ENCODE results near the gene VPS50.
A peak's percentile ranks its signal among the peaks of the same experiment; 100 is the strongest.

Gene VPS50

DNA sequence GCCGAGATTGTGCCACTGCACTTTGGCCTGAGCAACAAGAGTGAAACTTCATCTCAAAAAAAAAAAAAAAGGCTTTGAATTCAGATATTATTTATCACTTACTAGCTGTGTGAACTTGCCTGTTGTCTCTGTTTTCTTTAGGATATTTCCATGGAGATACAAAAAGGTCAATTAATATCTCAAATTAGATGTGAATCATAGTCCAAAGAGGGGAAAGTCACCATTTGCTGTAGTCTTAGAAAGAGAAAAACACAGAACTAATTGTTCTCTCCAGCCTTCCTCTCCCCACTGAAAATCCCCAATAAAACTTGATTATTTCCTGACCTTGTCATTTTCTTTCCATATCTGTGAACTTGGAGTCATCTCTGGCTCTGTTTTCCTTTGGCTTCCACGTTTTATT, 27.1 kb upstream of the VPS50 start:
- no peak overlapping the region for H3K4me3 ChIP-seq (ENCODE audit: low read depth in 1 of 5, low read length in 5 of 5)
- no peaks in the 10 kb centered on the region for H3K9me3 ChIP-seq (ENCODE audit: control insufficient read depth in 5 of 5, low read length in 5 of 5)
- H3K9ac ChIP-seq (ENCODE audit: low read length in 5 of 5), result no peak overlapping the region
- no peaks in the 10 kb centered on the region for H3K27me3 ChIP-seq (ENCODE audit: control insufficient read depth in 5 of 5, insufficient read depth in 4 of 5, low read length in 5 of 5)
- no peaks in the 10 kb centered on the region for H3K36me3 ChIP-seq (ENCODE audit: control insufficient read depth in 5 of 5, insufficient read depth in 5 of 5, low read length in 5 of 5)
- no peaks in the 10 kb centered on the region for H3K4me1 ChIP-seq (ENCODE audit: control insufficient read depth in 5 of 5, insufficient read depth in 5 of 5, low read length in 5 of 5)
- H3K27ac ChIP-seq (ENCODE audit: low read depth, low read length), result no peak overlapping the region

GRCh38 chr7:93211228-93211818, 20.8 kb upstream of the VPS50 start:
- H3K27me3 ChIP-seq (ENCODE audit: control insufficient read depth in 5 of 5, insufficient read depth in 4 of 5, low read length in 5 of 5), result no peaks in the 10 kb centered on the region
- no peaks in the 10 kb centered on the region for H3K36me3 ChIP-seq (ENCODE audit: control insufficient read depth in 5 of 5, insufficient read depth in 5 of 5, low read length in 5 of 5)
- no peak overlapping the region for H3K9ac ChIP-seq (ENCODE audit: low read length in 5 of 5)
- no peaks in the 10 kb centered on the region for H3K4me1 ChIP-seq (ENCODE audit: control insufficient read depth in 5 of 5, insufficient read depth in 5 of 5, low read length in 5 of 5)
- H3K9me3 ChIP-seq (ENCODE audit: control insufficient read depth in 5 of 5, low read length in 5 of 5), result no peaks in the 10 kb centered on the region
- H3K4me3 ChIP-seq (ENCODE audit: low read depth in 1 of 5, low read length in 5 of 5), result no peak overlapping the region
- H3K27ac ChIP-seq (ENCODE audit: low read depth, low read length), result no peak overlapping the region

DNA sequence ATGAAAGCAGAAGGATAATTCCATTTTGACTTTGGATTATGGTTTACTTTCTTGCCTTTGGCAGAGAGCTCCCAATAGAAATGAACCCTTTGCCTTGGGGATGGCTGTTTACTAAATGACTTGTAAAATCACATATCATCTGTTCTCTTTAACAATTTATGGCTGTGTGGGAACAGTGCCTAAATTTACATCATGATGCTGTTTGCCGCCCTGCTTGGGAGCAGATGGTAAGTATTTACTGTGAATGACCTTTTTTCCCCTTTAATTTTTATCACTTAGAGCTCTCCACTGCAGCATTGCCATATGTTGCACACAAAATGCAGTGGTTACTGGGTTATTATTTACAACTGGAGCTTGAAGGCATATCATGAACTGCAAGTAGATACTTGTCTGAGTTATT, 19.3 kb upstream of the VPS50 start:
- Histone ChIP-seq H3K9ac (ENCODE audit: low read length in 5 of 5) (no peak overlapping the region), H3K27ac (ENCODE audit: low read depth, low read length) (no peak overlapping the region), H3K9me3 (ENCODE audit: control insufficient read depth in 5 of 5, low read length in 5 of 5) (no peaks in the 10 kb centered on the region)

DNA sequence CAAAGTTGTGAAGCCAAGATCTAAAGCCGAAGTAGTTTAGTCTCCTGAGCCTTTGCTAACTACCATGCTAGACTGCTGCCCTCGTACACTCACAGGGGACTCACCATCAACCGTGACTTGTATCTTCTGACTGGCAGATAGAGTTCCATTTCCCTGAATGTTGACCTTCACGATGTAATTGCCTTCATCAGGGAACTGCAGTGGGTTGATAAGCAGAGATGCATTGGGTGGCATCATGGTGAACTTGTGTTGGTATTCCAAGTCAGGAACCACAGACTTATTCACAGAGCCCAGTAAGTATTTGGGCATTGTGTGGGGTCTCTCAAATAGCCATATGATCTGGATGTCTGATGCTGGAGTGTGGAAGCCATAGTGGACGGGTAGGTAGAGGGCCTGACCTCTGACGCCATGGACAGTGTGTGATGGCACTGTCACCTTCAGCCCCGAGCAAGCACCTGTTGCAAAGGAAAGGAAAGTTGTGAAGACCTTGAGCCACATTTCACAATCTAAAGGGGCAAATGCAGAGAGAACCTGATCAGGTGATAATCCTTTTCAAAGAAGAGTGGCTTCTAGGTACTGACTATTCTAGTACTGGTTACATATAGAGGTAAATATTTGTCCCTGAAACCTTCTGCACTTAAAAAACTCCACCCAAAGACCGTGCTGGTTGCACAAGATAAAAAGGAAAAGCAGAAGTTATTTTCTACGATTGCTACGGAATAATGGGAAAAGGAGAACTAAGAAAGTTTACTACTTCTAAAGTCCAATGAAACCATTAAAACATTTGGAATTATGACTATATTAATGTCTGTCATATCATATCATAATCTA, 13.0 kb upstream of the VPS50 start:
- H3K9me3 ChIP-seq (ENCODE audit: control insufficient read depth in 5 of 5, low read length in 5 of 5), result no peaks in the 10 kb centered on the region
- no peak overlapping the region for H3K27ac ChIP-seq (ENCODE audit: low read depth, low read length)
- H3K4me1 ChIP-seq (ENCODE audit: control insufficient read depth in 5 of 5, insufficient read depth in 5 of 5, low read length in 5 of 5), result no peaks in the 10 kb centered on the region
- H3K9ac ChIP-seq (ENCODE audit: low read length in 5 of 5), result no peak overlapping the region
- no peaks in the 10 kb centered on the region for H3K27me3 ChIP-seq (ENCODE audit: control insufficient read depth in 5 of 5, insufficient read depth in 4 of 5, low read length in 5 of 5)
- no peaks in the 10 kb centered on the region for H3K36me3 ChIP-seq (ENCODE audit: control insufficient read depth in 5 of 5, insufficient read depth in 5 of 5, low read length in 5 of 5)
- H3K4me3 ChIP-seq (ENCODE audit: low read depth in 1 of 5, low read length in 5 of 5), result no peak overlapping the region

More for the DNA sequence above, 19.3 kb upstream of the VPS50 start:
- Histone ChIP-seq H3K4me3 (ENCODE audit: low read depth in 1 of 5, low read length in 5 of 5) (no peak overlapping the region), H3K4me1 (ENCODE audit: control insufficient read depth in 5 of 5, insufficient read depth in 5 of 5, low read length in 5 of 5) (no peaks in the 10 kb centered on the region), H3K27me3 (ENCODE audit: control insufficient read depth in 5 of 5, insufficient read depth in 4 of 5, low read length in 5 of 5) (no peaks in the 10 kb centered on the region), H3K36me3 (ENCODE audit: control insufficient read depth in 5 of 5, insufficient read depth in 5 of 5, low read length in 5 of 5) (no peaks in the 10 kb centered on the region)

DNA sequence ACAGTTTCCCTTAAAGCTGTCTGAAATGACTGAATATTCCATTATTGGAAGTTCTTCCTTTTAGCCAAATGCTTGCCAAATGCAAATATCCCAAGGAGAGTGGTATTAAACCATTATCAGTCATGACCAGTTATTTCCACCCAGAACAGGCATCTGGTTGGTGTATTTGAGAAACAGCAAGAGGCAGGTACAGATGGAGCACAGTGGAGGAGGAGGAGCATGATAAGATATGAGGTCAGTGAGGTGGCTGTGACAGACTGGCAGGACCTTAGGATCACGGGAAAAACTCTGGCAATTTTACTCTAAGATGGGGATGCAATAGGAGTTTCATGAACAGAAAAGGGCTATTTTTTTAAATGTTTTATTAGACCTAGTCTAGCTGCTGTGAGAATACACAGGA, 12.3 kb upstream of the VPS50 start:
- no peak overlapping the region for H3K27ac ChIP-seq (ENCODE audit: low read depth, low read length)
- no peaks in the 10 kb centered on the region for H3K27me3 ChIP-seq (ENCODE audit: control insufficient read depth in 5 of 5, insufficient read depth in 4 of 5, low read length in 5 of 5)

DNA sequence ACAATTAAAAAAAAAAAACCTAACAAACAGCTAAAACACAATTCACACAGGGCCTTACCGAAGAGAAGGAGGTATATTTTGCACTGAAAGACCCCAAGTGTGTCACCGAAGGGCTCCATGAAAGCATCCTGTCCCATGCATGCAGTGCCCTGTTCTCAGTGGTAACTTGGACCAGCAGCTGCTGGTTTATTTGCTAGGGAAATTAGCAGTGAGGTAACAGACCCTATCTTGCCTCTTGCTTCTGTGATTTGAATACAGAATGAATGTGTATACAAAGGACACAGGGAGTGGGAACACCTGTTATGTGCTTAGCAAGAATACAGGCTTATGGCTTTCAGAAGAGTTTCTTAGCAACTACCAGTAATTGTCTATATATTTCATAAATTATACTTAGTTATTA, 5.9 kb upstream of the VPS50 start, which contains the start of gene HEPACAM2:
Gene HEPACAM2 (minus strand): TSS at position 160 of the 400 bp plus-strand sequence.
- Histone ChIP-seq H3K4me3 (ENCODE audit: low read depth in 1 of 5, low read length in 5 of 5) (no peak within 1 kb of the TSS), H3K9me3 (ENCODE audit: control insufficient read depth in 5 of 5, low read length in 5 of 5) (no peaks in the 10 kb centered on the region), H3K9ac (ENCODE audit: low read length in 5 of 5) (no peak within 1 kb of the TSS), H3K4me1 (ENCODE audit: control insufficient read depth in 5 of 5, insufficient read depth in 5 of 5, low read length in 5 of 5) (peaks cover 0 to 4% (median 2%) of the 10 kb centered on the region in 5 donors), H3K27ac (ENCODE audit: low read depth, low read length) (no peak within 1 kb of the TSS), H3K36me3 (ENCODE audit: control insufficient read depth in 5 of 5, insufficient read depth in 5 of 5, low read length in 5 of 5) (no peaks in the 10 kb centered on the region), H3K27me3 (ENCODE audit: control insufficient read depth in 5 of 5, insufficient read depth in 4 of 5, low read length in 5 of 5) (no peaks in the 10 kb centered on the region)

More for the DNA sequence above, 12.3 kb upstream of the VPS50 start:
- H3K4me1 ChIP-seq (ENCODE audit: control insufficient read depth in 5 of 5, insufficient read depth in 5 of 5, low read length in 5 of 5), result no peaks in the 10 kb centered on the region
- no peaks in the 10 kb centered on the region for H3K36me3 ChIP-seq (ENCODE audit: control insufficient read depth in 5 of 5, insufficient read depth in 5 of 5, low read length in 5 of 5)
- no peaks in the 10 kb centered on the region for H3K9me3 ChIP-seq (ENCODE audit: control insufficient read depth in 5 of 5, low read length in 5 of 5)
- H3K4me3 ChIP-seq (ENCODE audit: low read depth in 1 of 5, low read length in 5 of 5), result no peak overlapping the region
- H3K9ac ChIP-seq (ENCODE audit: low read length in 5 of 5), result no peak overlapping the region

- H3K27ac ChIP-seq (ENCODE audit: low read depth, low read length), result no peak overlapping the region
Measured at GRCh38 chr7:93228302-93228701, 3.9 kb upstream of the VPS50 start.

DNA sequence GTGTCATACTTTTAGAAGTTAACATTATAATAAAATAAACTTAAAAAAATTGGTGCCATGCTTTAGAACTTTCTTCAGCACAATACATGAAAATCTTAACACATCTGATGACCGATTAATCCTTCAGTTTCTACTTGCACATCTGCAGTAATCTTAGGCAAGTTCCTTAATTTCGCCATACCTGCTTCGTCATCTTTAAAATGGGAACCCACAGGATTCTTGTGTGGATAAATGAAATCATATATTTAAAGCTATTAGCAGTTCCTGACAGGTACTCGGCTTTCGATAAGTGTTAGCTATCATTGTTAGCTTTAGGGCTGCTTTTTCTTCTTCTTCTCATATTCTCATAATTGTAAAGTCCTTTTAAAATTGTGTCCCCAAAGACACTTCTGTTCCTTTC, 907 bp upstream of the VPS50 start:
- H3K36me3 ChIP-seq (ENCODE audit: control insufficient read depth in 5 of 5, insufficient read depth in 5 of 5, low read length in 5 of 5), result no peaks in the 10 kb centered on the region
- no peak overlapping the region for H3K27ac ChIP-seq (ENCODE audit: low read depth, low read length)
- H3K4me3 ChIP-seq (ENCODE audit: low read depth in 1 of 5, low read length in 5 of 5), result peak overlapping the region; percentile 91 to 100 (median 95)
- no peaks in the 10 kb centered on the region for H3K27me3 ChIP-seq (ENCODE audit: control insufficient read depth in 5 of 5, insufficient read depth in 4 of 5, low read length in 5 of 5)
- peaks cover 0 to 22% (median 16%) of the 10 kb centered on the region in 5 donors for H3K4me1 ChIP-seq (ENCODE audit: control insufficient read depth in 5 of 5, insufficient read depth in 5 of 5, low read length in 5 of 5)
- H3K9ac ChIP-seq (ENCODE audit: low read length in 5 of 5), result peak overlapping the region in 3 of 5 donors; percentile 90 to 95 (median 92)
- no peaks in the 10 kb centered on the region for H3K9me3 ChIP-seq (ENCODE audit: control insufficient read depth in 5 of 5, low read length in 5 of 5)

More at GRCh38 chr7:93228302-93228701, 3.9 kb upstream of the VPS50 start:
- H3K4me1 ChIP-seq (ENCODE audit: control insufficient read depth in 5 of 5, insufficient read depth in 5 of 5, low read length in 5 of 5), result peaks cover 0 to 17% (median 16%) of the 10 kb centered on the region in 5 donors
- H3K36me3 ChIP-seq (ENCODE audit: control insufficient read depth in 5 of 5, insufficient read depth in 5 of 5, low read length in 5 of 5), result no peaks in the 10 kb centered on the region
- no peaks in the 10 kb centered on the region for H3K27me3 ChIP-seq (ENCODE audit: control insufficient read depth in 5 of 5, insufficient read depth in 4 of 5, low read length in 5 of 5)
- no peak overlapping the region for H3K4me3 ChIP-seq (ENCODE audit: low read depth in 1 of 5, low read length in 5 of 5)
- H3K9ac ChIP-seq (ENCODE audit: low read length in 5 of 5), result no peak overlapping the region
- H3K9me3 ChIP-seq (ENCODE audit: control insufficient read depth in 5 of 5, low read length in 5 of 5), result no peaks in the 10 kb centered on the region

DNA sequence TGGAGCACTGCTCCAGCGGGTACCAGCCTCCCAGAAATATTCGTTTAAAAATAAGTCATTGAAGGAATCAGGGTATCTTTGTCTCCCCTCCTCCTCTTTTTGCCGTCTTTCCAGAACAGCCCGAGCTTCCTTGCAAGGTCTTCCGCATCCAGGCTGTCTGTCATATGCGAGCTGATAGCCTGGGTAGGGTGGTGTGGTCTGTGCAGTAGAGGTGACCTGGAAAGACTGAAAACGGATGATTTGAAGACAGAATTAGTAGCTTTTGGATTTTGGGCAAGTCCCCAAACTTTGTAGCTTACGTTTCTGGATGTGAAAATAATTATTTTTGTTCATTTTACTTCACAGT, 480 bp downstream of the VPS50 start:
- Histone ChIP-seq H3K9ac (ENCODE audit: low read length in 5 of 5) (peak overlapping the region; percentile 30 to 95 (median 90)), H3K4me3 (ENCODE audit: low read depth in 1 of 5, low read length in 5 of 5) (peak overlapping the region; percentile 91 to 100 (median 95)), H3K27ac (ENCODE audit: low read depth, low read length) (peak overlapping the region; percentile 68), H3K27me3 (ENCODE audit: control insufficient read depth in 5 of 5, insufficient read depth in 4 of 5, low read length in 5 of 5) (no peaks in the 10 kb centered on the region), H3K4me1 (ENCODE audit: control insufficient read depth in 5 of 5, insufficient read depth in 5 of 5, low read length in 5 of 5) (peaks cover 0 to 22% (median 16%) of the 10 kb centered on the region in 5 donors), H3K36me3 (ENCODE audit: control insufficient read depth in 5 of 5, insufficient read depth in 5 of 5, low read length in 5 of 5) (no peaks in the 10 kb centered on the region), H3K9me3 (ENCODE audit: control insufficient read depth in 5 of 5, low read length in 5 of 5) (no peaks in the 10 kb centered on the region)

- no peaks in the 10 kb centered on the region for H3K9me3 ChIP-seq (ENCODE audit: control insufficient read depth in 5 of 5, low read length in 5 of 5)
- H3K36me3 ChIP-seq (ENCODE audit: control insufficient read depth in 5 of 5, insufficient read depth in 5 of 5, low read length in 5 of 5), result peaks cover 0 to 2% (median 0%) of the 10 kb centered on the region in 5 donors
- peaks cover 0 to 19% (median 16%) of the 10 kb centered on the region in 5 donors for H3K4me1 ChIP-seq (ENCODE audit: control insufficient read depth in 5 of 5, insufficient read depth in 5 of 5, low read length in 5 of 5)
- no peak overlapping the region for H3K4me3 ChIP-seq (ENCODE audit: low read depth in 1 of 5, low read length in 5 of 5)
- H3K27me3 ChIP-seq (ENCODE audit: control insufficient read depth in 5 of 5, insufficient read depth in 4 of 5, low read length in 5 of 5), result no peaks in the 10 kb centered on the region
- H3K9ac ChIP-seq (ENCODE audit: low read length in 5 of 5), result no peak overlapping the region
- no peak overlapping the region for H3K27ac ChIP-seq (ENCODE audit: low read depth, low read length)
Measured at GRCh38 chr7:93235541-93235940, 3.4 kb downstream of the VPS50 start.

Measured in subcutaneous abdominal adipose tissue (tissue), 5 donors.